GM15510 (cell line): ENCODE results near the gene TBC1D14.

ENCODE experiments used
- POLR2A ChIP-seq: IDR thresholded peaks from 3 replicates; pipeline ENCODE4 v1.6.1; 2011; ENCODE audit warnings: borderline replicate concordance; ENCODE audit not compliant: insufficient read length; ENCODE audit errors: extremely low read depth

TBC1D14 gene

DNA sequence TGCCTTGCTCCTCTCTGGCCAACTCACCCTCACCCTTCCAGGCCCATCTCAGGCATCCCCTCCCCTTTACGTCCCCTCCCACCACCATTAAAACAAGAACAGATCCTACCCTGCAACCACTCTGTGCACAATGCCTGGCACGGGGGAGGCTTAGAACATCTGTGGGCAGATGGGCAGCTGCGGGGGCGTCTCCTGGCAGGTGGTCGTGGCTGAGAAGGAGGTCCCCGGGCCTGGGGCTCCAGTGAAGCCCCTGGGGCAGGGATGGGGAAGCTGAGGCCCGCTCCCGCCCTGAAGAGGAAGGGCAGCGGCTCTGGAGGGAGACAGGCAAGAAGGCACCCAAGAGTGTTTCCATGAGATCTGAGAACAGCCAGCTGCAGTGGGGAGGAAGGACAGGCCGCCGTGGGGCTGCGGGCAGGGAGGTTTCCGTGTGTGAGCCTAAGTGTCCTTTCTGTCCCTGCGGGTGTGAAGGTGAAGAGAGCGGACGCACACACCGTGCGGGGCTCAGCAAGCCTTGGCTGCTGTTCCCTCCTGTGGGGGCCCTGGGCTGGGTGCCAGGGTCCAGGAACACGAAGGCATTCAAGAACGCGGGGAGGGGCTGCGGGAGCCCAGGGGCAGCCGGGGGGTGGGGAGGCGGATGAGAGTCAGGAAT lies 7.8 kb upstream of the TBC1D14 start:
- TF ChIP-seq POLR2A = no peak

DNA sequence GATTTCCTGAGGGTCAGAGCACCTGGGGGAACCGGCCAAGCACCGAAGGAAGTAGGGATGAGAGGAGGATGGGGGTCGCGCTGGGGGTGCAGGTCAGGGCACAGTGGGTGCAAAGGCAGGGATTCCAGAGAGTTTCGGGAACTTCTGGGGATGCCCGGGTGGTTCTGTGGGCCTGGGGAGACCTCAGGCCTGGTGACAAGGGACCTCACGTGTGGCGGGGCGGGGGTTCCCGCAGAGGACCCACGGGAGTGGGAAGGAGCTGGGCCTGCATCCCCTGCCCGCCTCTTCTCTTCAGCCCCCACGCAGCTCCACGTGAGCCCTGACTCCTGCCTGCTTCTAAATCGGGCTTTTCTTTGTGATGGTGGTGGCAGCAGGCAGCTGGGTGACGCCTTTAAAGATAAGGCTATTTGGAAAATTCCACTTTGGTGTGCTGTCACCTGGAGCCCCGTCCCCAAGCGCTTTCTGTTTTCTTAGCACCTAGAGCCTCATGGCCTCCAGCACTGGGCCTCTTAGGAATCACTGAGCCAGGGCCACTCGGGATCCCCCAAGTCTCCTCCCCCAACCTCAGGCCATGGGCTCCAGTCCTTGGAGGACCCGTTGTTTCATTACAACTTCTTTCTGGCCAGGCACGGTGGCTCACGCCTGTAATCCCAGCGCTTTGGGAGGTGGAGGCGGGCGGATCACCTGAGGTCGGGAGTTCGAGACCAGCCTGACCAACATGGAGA lies 7.1 kb upstream of the TBC1D14 start:
- no peak for TF ChIP-seq POLR2A

DNA sequence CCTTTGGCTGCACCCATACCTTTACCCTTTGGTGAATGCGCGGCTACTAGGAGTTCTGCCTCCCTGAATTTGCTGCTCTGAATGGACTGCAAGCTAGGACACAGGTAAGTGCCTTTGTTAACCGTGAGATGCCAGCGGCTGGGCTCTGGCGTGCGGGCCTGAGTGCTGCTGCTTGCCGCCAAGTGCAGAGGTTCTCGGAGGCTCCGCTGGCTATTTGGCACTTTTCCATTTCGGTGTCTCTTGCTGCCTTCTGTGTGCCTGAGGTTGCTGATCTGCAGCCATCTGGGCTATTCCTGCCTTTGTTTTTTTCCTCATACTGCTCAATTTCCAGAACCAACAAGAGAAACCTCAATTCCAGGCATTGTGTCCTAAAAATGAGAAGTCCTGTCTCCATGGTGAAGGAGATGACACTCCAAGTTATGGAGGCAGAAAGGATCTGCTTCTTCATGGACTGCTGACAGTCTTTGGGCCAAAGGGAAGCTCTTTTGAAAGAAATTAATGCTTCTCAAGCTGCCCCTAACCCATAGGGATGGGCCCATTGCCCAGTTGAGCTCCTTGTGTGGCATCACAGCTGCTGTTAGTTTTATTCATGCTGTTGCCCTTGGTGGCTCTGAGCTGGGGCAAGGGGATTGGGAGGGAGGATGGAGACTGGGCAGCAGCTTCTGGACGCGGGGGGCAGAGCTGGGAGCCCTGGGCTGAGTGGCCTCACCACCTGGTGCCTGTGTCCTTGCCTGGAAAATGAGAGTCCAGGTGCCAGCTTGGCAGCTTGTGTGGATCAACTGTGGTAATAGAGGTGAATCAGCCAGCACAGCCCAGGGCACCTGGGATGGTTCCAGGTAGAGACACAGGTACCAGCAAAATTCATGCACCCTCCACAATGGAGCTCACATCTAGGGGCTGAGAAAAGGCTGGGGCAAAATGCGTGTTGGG lies 3.8 kb upstream of the TBC1D14 start:
- no peak for TF ChIP-seq POLR2A

DNA sequence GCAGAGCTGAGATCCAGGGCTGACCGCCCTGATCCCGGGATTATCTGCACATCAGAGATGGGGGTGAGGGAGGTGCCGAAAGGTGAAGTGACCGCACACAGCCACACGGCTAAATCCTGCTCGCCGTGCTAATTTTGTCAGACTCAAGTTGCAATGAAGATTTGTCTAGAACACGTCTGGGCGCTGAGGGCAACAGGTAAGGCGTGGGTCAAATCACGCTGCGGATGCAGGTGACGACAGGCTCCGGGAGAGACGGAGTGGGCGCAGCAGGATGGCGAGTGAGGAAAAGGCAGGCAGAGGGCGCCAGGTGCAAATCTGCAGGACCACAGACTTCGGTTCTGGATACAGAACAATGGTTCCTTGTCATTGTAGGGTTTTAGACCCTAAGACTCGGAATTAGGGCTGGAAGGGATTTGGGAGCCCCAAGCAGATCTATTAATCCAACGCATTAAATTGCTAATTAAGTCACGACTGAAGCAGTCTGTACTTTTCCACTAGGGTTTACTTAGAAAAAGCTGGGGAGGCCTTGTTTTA lies 1.9 kb upstream of the TBC1D14 start:
- no peak for TF ChIP-seq POLR2A

DNA sequence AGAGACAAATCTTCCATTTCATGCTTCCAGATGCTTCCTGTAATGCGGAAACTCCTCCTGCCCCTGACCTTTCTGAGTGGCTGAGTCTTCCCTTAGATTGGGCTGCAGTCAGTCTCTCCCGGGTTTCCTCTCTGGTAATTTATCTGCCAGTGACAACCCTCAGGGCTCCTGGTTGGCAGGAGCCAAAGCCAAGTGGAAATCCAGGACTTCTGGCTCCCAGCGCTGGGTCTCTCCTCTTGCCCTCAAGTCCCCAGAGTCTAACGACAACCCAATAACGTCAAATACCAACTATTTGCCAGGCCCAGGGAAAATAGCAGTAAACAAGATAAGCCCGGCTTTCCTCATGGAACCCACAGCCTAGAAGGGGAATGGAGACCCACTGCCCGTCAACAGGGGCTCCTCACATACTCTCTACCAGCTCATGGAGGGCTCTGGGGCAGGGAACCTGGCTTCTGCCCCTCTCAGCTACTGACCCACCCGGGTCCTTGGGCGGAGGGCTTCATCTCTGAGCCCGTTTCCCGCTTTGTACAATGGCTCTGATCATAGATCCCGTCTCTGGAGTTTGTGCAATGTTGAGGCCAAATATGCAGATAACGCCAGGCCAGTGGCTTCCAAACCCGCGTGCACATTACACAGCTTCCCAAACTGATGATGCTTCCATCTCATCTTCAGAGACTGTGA lies 1.1 kb upstream of the TBC1D14 start:
- no peak for TF ChIP-seq POLR2A

DNA sequence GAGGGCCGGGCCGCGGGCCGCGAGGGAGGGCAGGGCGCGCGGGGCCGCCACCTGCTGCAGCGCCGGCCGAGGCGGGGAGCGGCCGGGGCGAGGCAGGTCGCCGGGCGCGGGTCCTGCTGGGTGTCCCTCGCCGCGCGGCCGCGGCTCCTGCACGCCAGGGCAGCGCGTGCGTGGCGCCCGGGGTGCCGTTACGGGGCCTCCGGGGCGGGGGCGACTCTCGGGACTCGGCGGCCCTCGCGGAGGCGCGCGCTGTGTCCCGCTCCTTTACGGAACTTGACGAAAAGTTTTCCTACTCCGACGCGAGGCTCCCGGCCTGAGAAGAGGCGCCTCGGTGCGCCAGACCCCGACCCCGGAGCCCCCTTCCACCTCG lies 329 bp downstream of the TBC1D14 start:
- no peak for TF ChIP-seq POLR2A

DNA sequence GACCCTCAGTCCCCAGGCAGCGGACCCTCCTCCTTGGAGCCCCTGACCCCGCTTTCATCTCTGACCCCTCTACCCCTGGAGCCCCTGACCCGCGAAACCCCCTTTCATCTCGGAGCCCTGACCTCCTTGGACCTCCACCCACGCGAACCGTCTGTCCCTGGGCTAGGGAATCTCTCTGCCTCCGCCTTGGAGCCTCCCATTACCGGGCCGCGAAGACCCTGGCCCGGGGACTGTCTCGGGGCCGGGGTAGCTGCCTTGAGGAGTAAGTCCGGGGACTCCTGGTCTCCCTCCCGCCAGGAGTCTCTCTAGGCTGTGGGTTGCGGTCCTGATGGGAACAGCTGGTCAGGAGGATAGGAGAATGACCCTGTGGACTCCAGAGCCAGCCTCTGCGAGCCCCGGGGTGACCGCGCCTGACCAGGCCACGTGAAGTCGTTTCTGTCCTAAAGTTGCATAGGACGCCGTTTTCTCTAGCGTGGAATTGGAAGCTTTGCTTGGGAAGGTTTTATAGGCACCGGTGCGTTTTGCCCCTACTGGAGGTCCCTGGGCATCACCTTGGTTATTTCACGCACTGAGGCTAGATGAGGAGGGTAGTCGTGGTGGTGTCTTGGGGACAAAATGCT lies 824 bp downstream of the TBC1D14 start:
- no peak for TF ChIP-seq POLR2A

DNA sequence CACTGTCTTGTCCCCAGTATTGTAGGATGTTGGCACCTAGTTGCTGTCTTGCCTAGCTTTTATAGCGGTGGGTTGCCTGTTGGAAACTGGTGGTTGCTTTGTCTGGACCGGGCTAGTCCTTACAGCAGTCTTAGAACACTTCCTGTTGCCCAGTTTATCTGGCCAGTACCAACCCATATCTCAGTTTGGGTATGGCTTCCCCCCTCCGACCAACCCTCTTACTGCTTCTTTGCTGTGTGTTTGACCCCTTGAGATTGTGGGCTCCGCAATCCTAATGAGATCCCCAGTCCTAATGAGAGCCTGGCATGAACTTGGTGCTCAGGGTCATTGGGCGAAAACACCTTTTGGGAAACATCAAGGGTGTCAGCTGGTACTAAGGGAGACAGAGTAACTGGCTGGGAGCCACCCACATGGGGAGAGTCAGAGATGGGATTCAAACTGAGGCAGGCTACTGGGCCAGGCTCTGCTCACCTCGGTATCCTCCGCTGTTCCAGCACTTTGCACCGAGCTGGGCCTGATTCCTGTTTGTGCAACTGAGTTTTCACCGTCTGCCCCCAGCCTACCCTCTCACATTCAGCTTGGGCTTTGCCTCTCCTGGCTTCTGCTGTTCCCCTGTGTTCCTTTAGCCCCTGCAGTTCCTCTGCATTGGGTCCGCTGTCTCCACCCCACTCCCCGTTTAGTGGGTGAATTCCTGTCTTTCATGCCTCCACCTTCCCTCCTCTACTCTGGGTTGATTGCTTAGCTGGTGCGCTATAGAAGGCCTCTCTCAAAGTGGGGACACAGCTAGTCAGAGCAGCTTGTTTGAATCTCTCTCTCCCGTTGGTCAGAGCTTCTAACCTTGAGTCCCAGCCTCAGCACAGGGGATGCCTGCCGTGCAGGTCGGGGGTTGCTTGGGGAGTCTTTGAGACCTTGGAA lies 1.6 kb downstream of the TBC1D14 start:
- TF ChIP-seq POLR2A = no peak

DNA sequence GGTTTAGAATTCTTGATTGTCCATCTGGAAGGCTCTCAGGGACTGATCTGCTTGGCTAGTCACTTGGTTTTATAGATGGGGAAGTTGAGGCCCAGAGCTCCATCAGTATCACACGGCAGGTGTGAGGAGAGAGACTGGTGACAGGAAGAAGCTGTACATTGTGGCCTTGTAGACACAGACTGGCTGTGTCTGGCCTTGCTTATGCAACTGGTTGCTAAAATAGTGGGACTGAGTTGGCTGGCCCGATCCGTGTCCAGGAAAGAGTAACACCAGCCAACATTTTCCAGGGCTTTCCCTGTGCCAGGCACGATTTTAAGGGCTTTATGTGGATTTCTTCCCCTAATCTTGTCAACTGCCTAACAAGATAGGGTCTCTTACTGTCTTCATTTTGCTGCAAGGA lies 2.8 kb downstream of the TBC1D14 start:
- TF ChIP-seq POLR2A = no peak

DNA sequence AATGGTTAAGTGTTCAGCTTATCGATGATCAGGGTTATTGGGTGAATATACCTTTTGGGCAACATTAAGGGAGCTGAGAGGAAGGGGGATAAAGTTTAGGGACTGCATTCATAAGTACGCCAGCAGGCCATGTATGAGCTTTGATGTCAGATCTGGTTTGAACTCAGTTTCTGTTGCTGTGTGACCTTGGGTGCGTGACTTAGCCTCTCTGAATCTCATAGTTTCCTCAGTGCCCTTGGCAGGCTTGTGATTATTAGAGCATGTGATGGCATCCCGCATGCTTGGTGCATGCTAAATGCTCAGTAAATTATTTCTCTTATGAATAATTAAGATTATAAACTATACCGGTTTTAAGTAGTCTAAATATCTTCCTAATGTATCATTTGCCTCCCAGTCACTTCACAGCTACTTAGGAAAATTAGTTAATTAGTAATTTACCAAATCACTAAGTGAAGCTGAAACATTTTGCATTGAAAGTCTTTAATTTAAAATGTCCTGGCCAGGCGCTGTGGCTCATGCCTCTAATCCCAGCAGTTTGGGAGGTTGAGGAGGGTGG lies 3.8 kb downstream of the TBC1D14 start:
- no peak for TF ChIP-seq POLR2A

DNA sequence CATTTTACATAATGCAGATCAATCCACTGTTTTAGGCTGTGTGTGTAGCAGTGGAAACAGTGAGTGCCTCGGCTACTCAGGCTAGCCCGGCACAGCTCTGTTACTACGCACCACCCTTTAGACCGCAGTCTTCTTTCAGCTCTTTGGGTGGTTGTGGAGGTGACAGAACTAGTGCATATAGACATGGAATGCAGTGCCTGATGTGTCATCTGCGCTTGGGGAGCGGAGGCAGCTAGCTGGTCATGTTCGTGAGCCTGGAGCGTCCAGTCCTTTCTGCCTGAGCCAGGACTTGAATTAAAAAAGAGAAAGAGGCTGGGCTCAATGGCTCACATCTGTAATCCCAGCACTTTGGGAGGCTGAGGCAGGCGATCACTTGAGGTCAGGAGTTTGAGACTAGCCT lies 4.8 kb downstream of the TBC1D14 start:
- TF ChIP-seq POLR2A = no peak

DNA sequence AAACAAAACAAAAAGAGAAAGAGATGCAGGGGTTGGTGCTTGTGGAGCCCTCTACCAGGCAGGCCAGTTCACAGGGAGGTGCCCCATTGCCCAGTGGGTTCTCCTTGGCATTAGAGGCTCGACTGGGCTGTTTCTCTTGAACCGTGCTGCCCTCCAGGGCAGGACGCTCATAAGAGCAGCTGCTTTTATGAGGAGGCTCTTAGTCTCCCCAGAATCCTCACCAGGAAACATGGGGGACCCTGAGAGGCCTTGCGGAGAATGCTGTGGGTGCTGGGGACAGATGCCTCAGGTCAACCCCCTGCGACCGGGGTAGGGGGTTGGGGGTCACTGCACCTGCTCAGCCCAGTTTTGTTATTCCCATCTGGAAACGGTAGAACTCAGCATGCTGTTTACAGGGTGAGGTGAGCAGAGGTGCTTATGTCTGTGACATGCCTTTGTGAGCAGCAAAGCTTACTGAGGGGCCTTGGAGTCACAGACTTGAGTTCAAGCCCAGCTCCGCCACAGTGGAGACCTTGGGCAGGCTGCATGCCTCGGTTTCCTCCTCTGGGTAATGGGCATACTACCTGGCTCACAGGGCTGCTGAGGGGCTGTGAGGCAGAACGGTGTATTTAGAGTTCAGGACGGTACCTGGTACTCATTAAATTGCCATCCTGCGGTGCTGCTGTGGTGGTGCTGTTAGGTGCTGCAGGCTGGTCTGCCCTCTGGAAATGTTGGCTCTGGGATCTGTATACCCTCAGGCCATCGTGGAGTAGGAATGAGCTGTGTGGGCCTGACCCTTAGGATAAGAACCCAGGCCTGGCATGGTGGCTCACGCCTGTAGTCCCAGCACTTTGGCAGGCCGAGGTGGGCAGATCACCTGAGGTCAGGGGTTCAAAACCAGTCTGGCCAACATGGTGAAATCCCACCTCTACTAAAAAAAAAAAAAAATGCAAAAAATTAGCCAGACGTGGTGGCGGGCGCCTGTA lies 5.7 kb downstream of the TBC1D14 start:
- no peak for TF ChIP-seq POLR2A
